CD1c-positive myeloid dendritic cell (primary cell): ENCODE data around the gene PRKG1.
"Not testable (repeated sequence)": the region's sequence is repeated elsewhere in the genome, so short reads cannot be mapped to it uniquely, and the experiment has no call there.

Experiments
- DNase-seq: peaks from one replicate; pipeline ENCODE4 v3.0.0-alpha.2; 2016; ENCODE audit errors: extremely low spot score

PRKG1 gene

DNA sequence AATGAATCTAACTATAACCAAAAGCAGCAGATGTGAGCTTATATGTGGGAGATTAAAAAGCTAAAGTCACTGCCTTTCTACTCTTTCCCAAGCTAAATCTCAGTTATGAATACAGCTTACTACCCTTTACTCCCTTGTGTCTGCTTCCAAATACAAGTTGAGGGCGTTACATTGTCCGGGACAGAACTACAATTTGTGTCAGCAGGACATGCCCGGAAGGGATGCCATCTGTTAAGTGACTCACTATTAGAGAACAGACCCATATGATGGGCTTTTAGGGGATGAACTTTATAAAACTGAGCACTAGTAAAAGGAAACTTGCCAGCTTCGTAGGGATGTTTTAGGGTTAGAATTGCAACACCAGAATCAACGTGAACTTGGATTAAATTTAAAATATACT is 924.8 kb downstream of the PRKG1 start:
- DNase-seq, result no peak

- peak; percentile 2 for DNase-seq
Measured at GRCh38 chr10:52004342-52004949, 930.2 kb downstream of the PRKG1 start.

GRCh38 chr10:52007091-52007490 is 932.8 kb downstream of the PRKG1 start:
- DNase-seq, result no peak

GRCh38 chr10:52011118-52011517 is 936.8 kb downstream of the PRKG1 start:
- DNase-seq, result no peak

DNA sequence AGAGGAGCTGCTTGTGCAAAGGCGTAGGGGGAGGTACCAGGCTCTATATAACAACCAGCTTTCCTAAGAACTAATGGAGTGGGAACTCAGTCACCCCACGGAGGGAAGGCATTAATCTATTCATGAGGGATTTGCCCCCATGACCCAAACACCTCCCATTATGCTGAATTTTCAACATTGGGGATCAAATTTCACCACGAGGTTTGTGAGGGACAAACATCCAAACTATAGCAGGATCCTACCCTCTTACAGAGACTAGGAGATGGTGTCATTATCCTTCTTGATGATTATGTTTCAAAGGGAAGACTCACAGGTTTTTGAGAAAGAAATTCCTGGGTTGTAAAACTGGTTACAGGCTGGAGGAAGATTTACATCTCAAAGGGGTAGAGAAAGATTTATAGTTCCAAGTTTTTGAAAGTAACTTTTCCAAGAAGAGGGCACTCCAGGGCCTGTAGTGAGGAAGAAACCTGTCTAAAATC is 944.8 kb downstream of the PRKG1 start:
- no peak for DNase-seq

DNA sequence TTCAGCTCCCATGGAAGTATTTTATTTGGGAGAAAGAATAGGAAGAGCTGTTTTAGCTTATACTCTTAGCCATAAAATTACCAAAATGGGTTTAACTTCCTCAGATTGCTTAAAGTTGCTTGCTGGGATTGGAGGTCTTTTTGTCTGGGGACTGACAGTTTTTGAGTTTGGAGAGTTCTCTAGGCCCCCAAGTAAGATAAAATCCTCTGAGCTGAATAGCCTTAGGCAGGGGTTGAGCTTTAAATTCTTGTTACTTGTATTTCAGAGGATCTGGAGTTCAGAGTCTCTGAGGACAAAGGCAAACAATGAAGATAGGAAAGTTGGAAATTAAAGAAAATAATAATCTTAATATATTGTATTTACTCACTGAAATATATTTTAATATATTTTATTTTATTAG is 945.4 kb downstream of the PRKG1 start:
- DNase-seq, result no peak

DNA sequence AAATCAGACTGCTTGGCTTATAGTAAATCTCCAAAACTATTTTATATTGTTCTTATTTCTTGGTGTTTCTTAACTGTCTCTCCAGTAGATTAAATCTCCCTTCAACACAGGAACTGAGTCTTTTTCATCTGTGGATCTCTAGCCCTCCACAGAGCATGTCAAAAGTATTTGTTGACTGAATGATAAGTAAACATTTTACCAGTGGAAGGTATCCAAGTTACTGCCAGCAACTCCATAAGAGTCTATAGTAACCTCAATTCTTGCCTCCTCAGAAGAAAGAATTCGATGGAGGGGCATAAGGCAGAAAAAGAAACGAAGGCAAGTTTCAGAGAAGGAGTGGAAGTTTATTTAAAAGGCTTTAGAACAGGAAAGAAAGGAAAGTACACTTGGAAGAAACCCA is 945.9 kb downstream of the PRKG1 start:
- DNase-seq, result no peak

DNA sequence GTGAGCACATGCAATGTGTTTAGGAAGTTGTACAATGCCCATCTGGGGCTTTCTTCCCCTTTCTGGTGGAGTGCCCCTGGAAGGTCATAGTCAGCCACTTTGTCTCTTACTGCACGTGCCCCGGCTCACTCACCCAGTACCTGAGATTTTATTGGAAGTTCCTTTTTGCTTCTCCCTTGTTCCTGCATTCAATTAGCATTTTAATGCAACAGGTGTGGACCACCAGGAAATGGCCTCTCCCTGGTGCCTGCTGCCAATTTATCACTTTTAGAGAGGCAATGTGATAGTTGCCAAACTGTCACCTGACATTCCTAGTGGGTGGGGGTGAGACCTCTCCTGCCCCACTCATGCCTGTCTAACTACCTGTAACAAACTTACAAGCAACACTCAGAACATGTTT is 946.4 kb downstream of the PRKG1 start:
- no peak for DNase-seq

GRCh38 chr10:52027055-52027705 is 952.9 kb downstream of the PRKG1 start:
- DNase-seq, result no peak

GRCh38 chr10:52028523-52028858 is 954.2 kb downstream of the PRKG1 start:
- no peak for DNase-seq

DNA sequence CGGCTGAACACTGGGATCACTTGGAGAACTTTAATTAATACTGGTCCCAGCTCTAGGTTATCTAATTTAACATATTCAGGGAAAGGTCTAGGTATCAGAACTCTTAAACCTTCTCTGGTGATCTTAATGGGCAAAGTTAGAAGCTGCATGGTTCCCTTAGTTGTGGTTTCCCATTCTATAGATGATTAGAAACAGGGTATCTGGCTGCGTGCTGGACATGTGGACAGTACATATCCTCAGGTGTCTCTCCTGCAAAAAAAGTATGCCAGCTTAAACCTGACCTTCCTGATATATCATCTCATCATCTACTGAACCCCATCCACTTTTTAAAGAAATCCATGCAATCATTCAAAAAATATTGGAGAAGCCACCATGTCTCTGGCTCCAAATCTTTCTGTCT is 955.3 kb downstream of the PRKG1 start:
- DNase-seq, result no peak

- DNase-seq, result no peak
Measured at GRCh38 chr10:52030051-52030790, 955.9 kb downstream of the PRKG1 start.

DNA sequence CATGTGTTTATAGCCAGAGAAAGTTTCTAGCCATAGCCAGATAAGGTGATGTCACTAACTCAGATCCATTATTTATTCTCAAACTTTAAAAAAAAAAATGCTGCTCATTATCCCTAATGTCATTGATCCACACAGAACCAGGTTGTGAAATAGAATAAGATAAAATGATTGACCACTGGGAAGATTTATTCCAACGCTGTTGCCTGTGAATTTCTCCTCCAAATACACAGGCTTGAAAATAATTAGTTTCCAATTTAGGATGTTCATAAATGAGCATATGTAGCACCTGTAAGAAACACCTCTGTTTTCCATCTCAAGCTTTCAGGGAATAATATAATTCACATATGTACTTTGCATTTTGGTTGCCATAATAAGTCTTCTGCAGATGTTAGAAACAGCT is 956.7 kb downstream of the PRKG1 start:
- DNase-seq, result no peak

- no peak for DNase-seq
Measured at GRCh38 chr10:52031771-52032170, 957.5 kb downstream of the PRKG1 start.

GRCh38 chr10:52032681-52033629 is 958.7 kb downstream of the PRKG1 start:
- DNase-seq, result no peak

- DNase-seq, result not testable (repeated sequence)
Measured at GRCh38 chr10:52039002-52039793, 964.9 kb downstream of the PRKG1 start.

DNA sequence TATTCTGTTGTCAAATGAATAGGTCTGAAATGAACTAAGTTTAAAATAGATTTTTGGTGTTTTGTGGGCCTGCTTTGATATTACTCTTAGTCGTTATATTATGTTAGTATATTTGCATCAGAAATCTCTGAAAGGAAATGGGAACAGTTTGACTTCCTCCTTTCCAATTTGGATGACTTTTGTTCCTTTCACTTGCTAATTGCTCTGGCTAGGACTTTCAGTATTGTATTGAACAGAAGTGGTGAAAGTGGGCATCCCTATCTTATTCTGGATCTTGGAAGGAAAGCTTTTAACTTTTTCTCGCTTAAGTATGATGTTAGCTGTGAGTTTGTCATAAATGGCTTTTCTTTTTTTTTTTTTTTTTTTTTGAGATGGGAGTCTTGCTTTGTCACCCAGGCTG is 966.2 kb downstream of the PRKG1 start:
- no peak for DNase-seq

DNA sequence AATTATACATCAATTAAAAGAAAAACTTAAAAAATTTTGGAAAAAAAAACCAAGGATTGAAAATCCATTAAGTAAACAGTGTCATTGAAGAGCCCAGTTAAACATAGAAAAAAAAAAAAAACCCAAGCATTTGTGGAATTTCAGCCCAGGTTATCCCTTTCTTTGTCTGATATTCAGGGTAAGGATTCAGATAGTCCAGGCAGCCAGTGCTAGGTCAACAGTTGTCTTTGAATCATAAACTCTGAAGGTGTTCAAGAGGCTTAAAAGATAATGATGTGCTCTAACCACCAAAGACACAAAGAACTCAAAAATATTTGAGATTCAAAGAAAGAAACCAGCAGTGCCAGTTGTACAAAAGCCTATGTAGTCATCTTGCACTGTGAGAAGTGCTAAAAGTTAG is 969.5 kb downstream of the PRKG1 start:
- no peak for DNase-seq

GRCh38 chr10:52048051-52048450 is 973.8 kb downstream of the PRKG1 start:
- DNase-seq, result no peak

DNA sequence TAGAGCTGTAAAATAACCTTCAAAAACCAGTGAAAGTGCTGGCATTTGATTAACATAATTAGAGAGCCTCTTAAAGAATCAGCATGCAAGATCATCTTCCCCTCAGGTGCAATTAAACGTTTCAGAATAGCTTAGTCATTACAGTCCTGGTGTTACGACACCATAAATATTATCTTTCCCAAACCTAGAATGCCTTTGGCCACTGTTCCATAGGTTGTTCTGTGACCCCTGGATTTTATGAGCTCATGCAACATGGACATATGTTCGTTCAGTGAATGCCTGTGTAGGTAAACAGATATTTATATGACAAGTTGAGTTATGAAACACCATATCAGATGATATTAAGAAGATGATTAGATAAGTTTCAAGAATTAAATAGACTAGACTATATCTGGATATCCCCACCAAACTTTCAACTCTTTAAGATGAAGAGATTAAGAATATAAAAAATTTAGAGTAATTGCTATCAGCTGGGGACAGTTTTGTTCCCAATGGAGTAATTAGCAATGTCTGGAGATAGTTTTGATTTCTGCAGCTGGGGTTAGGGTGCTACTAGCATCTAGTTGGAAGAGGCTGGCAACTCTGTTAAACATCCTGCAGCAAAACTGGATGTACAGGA is 976.3 kb downstream of the PRKG1 start:
- DNase-seq, result no peak

GRCh38 chr10:52053497-52053896 is 979.2 kb downstream of the PRKG1 start:
- no peak for DNase-seq
